ENCODE measurements around the gene SHC1.

Gene SHC1

GRCh38 chr1:155001425-155001674 is 30.8 kb upstream of the SHC1 start:
- no peak for TF ChIP-seq CTCF (conservative IDR thresholded peaks at IDR 0.05)
- H3K27ac ChIP-seq, result peak overlapping the region; percentile 100

GRCh38 chr1:155000726-155001424 is 30.3 kb upstream of the SHC1 start:
- no peak for TF ChIP-seq CTCF (conservative IDR thresholded peaks at IDR 0.05)
- peak overlapping the region; percentile 100 for H3K27ac ChIP-seq

GRCh38 chr1:155000411-155000725 is 29.8 kb upstream of the SHC1 start:
- no peak for TF ChIP-seq CTCF (conservative IDR thresholded peaks at IDR 0.05)
- H3K27ac ChIP-seq, result peak overlapping the region; percentile 100

- TF ChIP-seq CTCF (conservative IDR thresholded peaks at IDR 0.05), result no peak
- peak overlapping the region; percentile 100 for H3K27ac ChIP-seq
Observed at GRCh38 chr1:154999571-155000410, 29.2 kb upstream of the SHC1 start.

- peak; percentile 92 for TF ChIP-seq CTCF (conservative IDR thresholded peaks at IDR 0.05)
- peak overlapping the region; percentile 100; the same call in 1 of the 2 replicates for H3K27ac ChIP-seq
Observed at GRCh38 chr1:154998818-154999570, 28.4 kb upstream of the SHC1 start.

- H3K27ac ChIP-seq, result no peak overlapping the region
- TF ChIP-seq CTCF (conservative IDR thresholded peaks at IDR 0.05), result peak; percentile 49
Observed at GRCh38 chr1:154998201-154998780, 27.7 kb upstream of the SHC1 start.

All from VCaP (cell line).